ENCODE results near the gene NCAPG2.

Gene NCAPG2

GRCh38 chr7:158741294-158741666, 36.7 kb upstream of the NCAPG2 start:
- Histone ChIP-seq H3K9ac (no peak overlapping the region), H3K27me3 (ENCODE audit: insufficient read depth, low read depth) (no peaks in the 10 kb centered on the region), H3K79me2 (ENCODE audit: insufficient read depth, low read depth) (no peaks in the 10 kb centered on the region), H4K20me1 (ENCODE audit: insufficient read depth) (no peaks in the 10 kb centered on the region), H2AFZ (ENCODE audit: low read depth) (no peak overlapping the region), H3K4me2 (no peak overlapping the region), H3K4me1 (ENCODE audit: low read depth, poor library complexity, severe bottlenecking) (no peaks in the 10 kb centered on the region), H3K4me3 (IDR thresholded peaks at IDR 0.05; ENCODE audit: insufficient read depth, low read depth, low read length) (no peak overlapping the region), H3K36me3 (ENCODE audit: insufficient read depth) (peaks cover 4% of the 10 kb centered on the region; the same call in 1 of the 2 replicates), H3K27ac (no peak overlapping the region)
- no peak for TF ChIP-seq CTCF (conservative IDR thresholded peaks at IDR 0.05; ENCODE audit: low read depth, low read length)

- H3K79me2 ChIP-seq (ENCODE audit: insufficient read depth, low read depth): no peaks in the 10 kb centered on the region
- no peak overlapping the region for H3K4me3 ChIP-seq (IDR thresholded peaks at IDR 0.05; ENCODE audit: insufficient read depth, low read depth, low read length)
- H2AFZ ChIP-seq (ENCODE audit: low read depth): no peak overlapping the region
- peaks cover 4% of the 10 kb centered on the region; the same call in 1 of the 2 replicates for H3K36me3 ChIP-seq (ENCODE audit: insufficient read depth)
- no peaks in the 10 kb centered on the region for H3K4me1 ChIP-seq (ENCODE audit: low read depth, poor library complexity, severe bottlenecking)
- no peak overlapping the region for H3K27ac ChIP-seq
- no peaks in the 10 kb centered on the region for H4K20me1 ChIP-seq (ENCODE audit: insufficient read depth)
- no peak for TF ChIP-seq CTCF (conservative IDR thresholded peaks at IDR 0.05; ENCODE audit: low read depth, low read length)
- H3K27me3 ChIP-seq (ENCODE audit: insufficient read depth, low read depth): no peaks in the 10 kb centered on the region
- H3K4me2 ChIP-seq: no peak overlapping the region
- H3K9ac ChIP-seq: no peak overlapping the region
Measured at GRCh38 chr7:158740657-158741293, 36.2 kb upstream of the NCAPG2 start.

GRCh38 chr7:158740013-158740656, 35.5 kb upstream of the NCAPG2 start:
- Histone ChIP-seq H3K27ac (no peak overlapping the region), H3K4me1 (ENCODE audit: low read depth, poor library complexity, severe bottlenecking) (no peaks in the 10 kb centered on the region), H2AFZ (ENCODE audit: low read depth) (no peak overlapping the region), H3K4me2 (no peak overlapping the region), H4K20me1 (ENCODE audit: insufficient read depth) (no peaks in the 10 kb centered on the region), H3K36me3 (ENCODE audit: insufficient read depth) (peaks cover 4% of the 10 kb centered on the region; the same call in 1 of the 2 replicates), H3K9ac (no peak overlapping the region), H3K4me3 (IDR thresholded peaks at IDR 0.05; ENCODE audit: insufficient read depth, low read depth, low read length) (no peak overlapping the region), H3K27me3 (ENCODE audit: insufficient read depth, low read depth) (no peaks in the 10 kb centered on the region), H3K79me2 (ENCODE audit: insufficient read depth, low read depth) (no peaks in the 10 kb centered on the region)
- TF ChIP-seq CTCF (conservative IDR thresholded peaks at IDR 0.05; ENCODE audit: low read depth, low read length): no peak

- Histone ChIP-seq H3K27ac (no peak overlapping the region), H3K36me3 (ENCODE audit: insufficient read depth) (peaks cover 4% of the 10 kb centered on the region; the same call in 1 of the 2 replicates), H3K4me2 (no peak overlapping the region), H2AFZ (ENCODE audit: low read depth) (no peak overlapping the region), H4K20me1 (ENCODE audit: insufficient read depth) (no peaks in the 10 kb centered on the region), H3K4me1 (ENCODE audit: low read depth, poor library complexity, severe bottlenecking) (no peaks in the 10 kb centered on the region), H3K27me3 (ENCODE audit: insufficient read depth, low read depth) (no peaks in the 10 kb centered on the region), H3K9ac (no peak overlapping the region), H3K4me3 (IDR thresholded peaks at IDR 0.05; ENCODE audit: insufficient read depth, low read depth, low read length) (no peak overlapping the region), H3K79me2 (ENCODE audit: insufficient read depth, low read depth) (no peaks in the 10 kb centered on the region)
- TF ChIP-seq CTCF (conservative IDR thresholded peaks at IDR 0.05; ENCODE audit: low read depth, low read length): no peak
Measured at GRCh38 chr7:158738841-158739240, 34.2 kb upstream of the NCAPG2 start.
